HG03060 (cell line): ENCODE measurements around the gene KIAA0513.

Source experiments
- ATAC-seq: cut with Tn5 transposase; IDR thresholded peaks from one replicate; pipeline ENCODE4 v1.9.1; 2021; ENCODE audit warnings: low read depth, moderate number of reproducible peaks; ENCODE audit not compliant: unreplicated experiment

The KIAA0513 gene

GRCh38 chr16:85128079-85128837 lies 100.7 kb downstream of the KIAA0513 start:
- no peak for ATAC-seq

- no peak for ATAC-seq
Measured at GRCh38 chr16:85129876-85130704, 102.5 kb downstream of the KIAA0513 start.

- ATAC-seq = no peak
Measured at GRCh38 chr16:85130705-85131028, 103.1 kb downstream of the KIAA0513 start.

GRCh38 chr16:85132456-85133289 lies 105.1 kb downstream of the KIAA0513 start:
- no peak for ATAC-seq

GRCh38 chr16:85133290-85133599 lies 105.7 kb downstream of the KIAA0513 start:
- no peak for ATAC-seq

- ATAC-seq = no peak
Measured at GRCh38 chr16:85134076-85134788, 106.6 kb downstream of the KIAA0513 start.

- ATAC-seq = no peak
Measured at GRCh38 chr16:85134789-85135142, 107.2 kb downstream of the KIAA0513 start.

GRCh38 chr16:85136213-85136701 lies 108.7 kb downstream of the KIAA0513 start:
- no peak for ATAC-seq

GRCh38 chr16:85136702-85137322 lies 109.2 kb downstream of the KIAA0513 start:
- no peak for ATAC-seq

- no peak for ATAC-seq
Measured at GRCh38 chr16:85137323-85138072, 109.9 kb downstream of the KIAA0513 start.

GRCh38 chr16:85138073-85138824 lies 110.7 kb downstream of the KIAA0513 start:
- ATAC-seq = no peak

GRCh38 chr16:85138825-85139627 lies 111.4 kb downstream of the KIAA0513 start:
- no peak for ATAC-seq

GRCh38 chr16:85139881-85140339 lies 112.3 kb downstream of the KIAA0513 start:
- no peak for ATAC-seq

GRCh38 chr16:85140455-85141012 lies 112.9 kb downstream of the KIAA0513 start:
- ATAC-seq = no peak

- no peak for ATAC-seq
Measured at GRCh38 chr16:85141491-85142128, 114.0 kb downstream of the KIAA0513 start.

GRCh38 chr16:85142129-85142513 lies 114.5 kb downstream of the KIAA0513 start:
- no peak for ATAC-seq

- ATAC-seq = no peak
Measured at GRCh38 chr16:85142771-85143211, 115.2 kb downstream of the KIAA0513 start.
